Head of caudate nucleus (tissue), 42 donors: ENCODE data around the gene ACTL6B.
"Not testable (repeated sequence)": the region's sequence is repeated elsewhere in the genome, so short reads cannot be mapped to it uniquely, and the experiment has no call there.

Experiments used
- DNase-seq, 42 donors: peaks; one replicate each; pipeline versions ENCODE4 v3.0.0 to v3.0.0-alpha.2; 2020 to 2021; ENCODE audit warnings: mixed read lengths in 7 of 42
- intact Hi-C: fragments of 100-400 bp; cut with DNase I; formaldehyde crosslinking; loops from one replicate; pipeline ENCODE4 v1.15.0; 2022

The ACTL6B gene

DNA sequence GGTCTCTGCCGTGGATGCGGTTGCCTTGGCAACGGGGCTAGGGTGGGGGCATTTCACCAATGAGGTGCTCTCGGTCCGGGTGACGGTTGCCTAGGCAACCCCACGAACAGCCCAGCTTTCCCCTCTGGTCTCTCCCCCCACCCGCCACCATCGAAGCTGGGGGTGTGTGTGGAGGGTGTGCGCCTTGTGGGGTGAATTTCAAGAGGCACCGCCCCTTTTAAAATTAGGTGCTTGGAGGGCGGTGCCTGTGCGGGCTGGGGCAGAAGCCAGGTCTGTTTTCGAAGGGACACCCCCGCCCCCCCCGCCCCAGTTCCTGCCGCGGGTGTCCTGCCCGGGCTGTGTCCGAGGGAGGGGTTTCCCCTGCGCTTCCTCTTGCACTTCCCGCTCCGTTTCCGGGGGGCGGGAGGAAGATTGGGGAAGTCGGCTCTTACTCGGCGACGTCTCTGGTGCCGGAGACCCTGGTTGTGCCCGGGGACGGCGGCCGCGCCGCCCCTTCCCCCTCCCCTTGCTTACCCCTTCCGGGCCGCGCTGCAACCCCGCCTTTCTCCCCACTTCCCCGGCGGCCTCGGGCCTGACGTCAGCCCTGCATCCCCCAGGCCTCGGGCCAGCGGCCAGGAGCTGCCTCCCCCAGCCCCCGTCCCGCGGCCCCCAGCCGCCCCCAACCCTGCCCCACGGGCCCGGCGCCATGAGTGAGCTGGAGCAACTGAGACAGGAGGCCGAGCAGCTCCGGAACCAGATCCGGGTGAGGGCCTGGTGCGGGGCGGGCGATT is 19.5 kb upstream of the ACTL6B start:
- intact Hi-C loops: no loop called here
- peak; percentile 78 to 98 (median 92) for DNase-seq

DNA sequence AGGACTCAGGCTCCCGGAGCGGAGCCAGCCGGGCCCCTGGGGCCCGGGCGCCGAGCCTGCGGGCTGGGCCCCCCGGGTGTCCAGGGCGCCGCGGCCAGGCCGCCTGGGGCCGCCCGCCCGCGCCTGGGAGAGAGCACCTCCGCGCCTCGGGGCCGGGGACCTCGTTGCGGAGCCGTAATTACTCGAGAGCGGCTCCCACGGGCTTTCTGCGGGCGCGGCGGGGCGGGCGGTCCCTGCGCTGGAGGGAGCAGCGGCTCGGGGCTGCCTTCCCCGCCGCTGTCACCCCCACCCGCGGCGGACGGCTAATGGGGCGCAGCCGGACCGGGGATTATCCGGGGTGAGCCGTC is 18.8 kb upstream of the ACTL6B start:
- intact Hi-C loops: no loop called here
- peak in 7 of 42 donors; percentile 45 to 73 (median 59) for DNase-seq

DNA sequence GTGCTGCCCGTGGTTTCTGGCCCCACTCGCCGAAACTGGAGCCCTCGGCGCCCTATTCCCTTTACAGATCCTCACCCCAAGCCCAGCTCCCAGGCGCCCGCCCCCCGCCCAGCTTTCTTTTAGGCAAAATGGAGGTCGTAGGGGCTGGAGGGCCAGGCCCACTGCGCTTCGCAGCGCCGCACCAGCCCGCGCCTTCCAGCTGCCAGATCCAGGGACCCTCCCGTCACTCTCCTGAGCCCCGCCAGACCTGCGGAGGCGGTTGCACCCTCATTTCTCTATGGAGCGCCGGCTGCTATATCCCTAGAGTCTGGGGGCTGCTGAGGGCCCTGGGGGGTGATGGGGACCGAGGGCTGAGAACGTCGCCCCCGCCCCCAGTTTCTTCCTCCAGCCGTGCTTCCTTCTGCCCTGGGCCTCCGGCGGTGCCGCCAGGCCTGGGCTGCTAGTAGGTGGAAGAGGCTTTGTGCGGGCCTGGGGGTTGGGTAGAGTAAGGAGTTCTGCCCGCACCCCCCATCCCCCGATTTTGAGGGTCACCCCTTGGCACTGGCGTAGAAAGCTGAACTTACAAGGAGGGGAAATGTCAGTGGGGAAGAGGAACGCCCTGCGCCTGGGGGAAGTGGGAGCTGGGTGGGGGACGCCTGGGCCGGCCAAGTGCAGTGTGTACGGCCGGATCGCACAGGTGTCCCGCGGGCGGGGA is 18.3 kb upstream of the ACTL6B start:
- intact Hi-C loops: no loop called here
- DNase-seq: peak in 20 of 42 donors; percentile 17 to 55 (median 34)

DNA sequence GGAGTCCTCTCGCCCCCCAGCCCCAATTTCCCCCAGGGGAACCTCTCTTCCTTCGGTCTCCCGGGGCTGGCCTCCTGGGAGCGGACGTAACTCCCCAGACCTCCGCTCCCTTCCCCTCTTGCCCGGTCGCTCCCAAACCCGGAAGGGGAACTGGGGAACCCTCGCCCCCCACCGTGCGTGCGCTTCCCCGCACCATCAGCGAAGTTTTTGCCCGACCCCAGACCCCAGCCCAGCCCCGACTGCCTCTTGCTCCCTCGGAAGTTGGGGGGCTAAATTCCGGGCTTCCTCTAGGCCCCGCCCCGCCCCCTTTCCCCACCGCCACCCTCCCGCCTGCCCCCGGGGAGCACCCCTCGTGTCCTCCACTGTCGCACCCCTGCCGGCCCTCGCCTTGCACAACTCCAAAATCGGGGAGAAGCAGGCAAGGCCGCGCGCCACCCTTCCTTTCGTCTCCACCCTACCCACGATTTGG is 17.7 kb upstream of the ACTL6B start:
- intact Hi-C loops: loop anchor here (2.0 kb wide), 1 partner anchor 87 kb away; the partner anchor contains the start of genes FBXO24 and LRCH4
- DNase-seq: peak in 22 of 42 donors; percentile 24 to 71 (median 50)

DNA sequence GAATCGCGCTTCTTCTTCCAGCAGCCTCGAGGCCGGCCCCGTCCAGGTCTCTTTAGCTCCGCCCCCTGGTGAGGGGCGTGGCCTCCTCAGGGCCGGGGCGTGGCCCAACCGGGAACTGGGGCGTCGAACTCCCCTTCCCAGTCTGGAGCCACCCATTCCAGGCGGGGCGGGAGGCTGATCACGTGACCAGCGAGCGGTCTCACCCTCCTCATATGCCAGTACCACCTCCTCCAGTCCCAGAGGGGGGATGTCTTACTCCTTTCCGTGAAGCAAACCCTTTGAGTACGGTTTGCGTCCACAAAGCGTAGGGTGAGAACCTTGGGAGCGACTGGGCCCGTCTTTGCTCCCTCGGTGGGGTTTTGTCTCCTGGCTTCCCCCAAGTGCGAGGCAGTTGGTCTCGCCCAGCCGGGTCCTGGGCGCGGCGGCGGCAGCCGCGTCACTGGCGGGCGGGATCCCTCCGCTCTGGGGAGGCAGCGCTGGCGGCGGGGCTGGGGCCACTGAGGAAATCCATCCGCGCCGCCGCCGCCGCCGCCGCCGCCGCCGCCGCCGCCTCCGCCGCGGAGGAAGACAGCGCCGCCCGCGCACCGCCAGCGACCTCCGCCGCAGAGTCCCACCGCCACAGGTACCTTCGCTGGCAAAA is 17.2 kb upstream of the ACTL6B start, which contains the start of gene GNB2:
GNB2 (plus strand) TSS at position 439 of the 640 bp plus-strand sequence. CDS start 2,526 bp downstream, outside the sequence.
- intact Hi-C loops: loop anchor here (2.0 kb wide), 1 partner anchor 87 kb away; the partner anchor contains the start of genes FBXO24 and LRCH4
- DNase-seq: peak; percentile 99 to 100 (median 99)

DNA sequence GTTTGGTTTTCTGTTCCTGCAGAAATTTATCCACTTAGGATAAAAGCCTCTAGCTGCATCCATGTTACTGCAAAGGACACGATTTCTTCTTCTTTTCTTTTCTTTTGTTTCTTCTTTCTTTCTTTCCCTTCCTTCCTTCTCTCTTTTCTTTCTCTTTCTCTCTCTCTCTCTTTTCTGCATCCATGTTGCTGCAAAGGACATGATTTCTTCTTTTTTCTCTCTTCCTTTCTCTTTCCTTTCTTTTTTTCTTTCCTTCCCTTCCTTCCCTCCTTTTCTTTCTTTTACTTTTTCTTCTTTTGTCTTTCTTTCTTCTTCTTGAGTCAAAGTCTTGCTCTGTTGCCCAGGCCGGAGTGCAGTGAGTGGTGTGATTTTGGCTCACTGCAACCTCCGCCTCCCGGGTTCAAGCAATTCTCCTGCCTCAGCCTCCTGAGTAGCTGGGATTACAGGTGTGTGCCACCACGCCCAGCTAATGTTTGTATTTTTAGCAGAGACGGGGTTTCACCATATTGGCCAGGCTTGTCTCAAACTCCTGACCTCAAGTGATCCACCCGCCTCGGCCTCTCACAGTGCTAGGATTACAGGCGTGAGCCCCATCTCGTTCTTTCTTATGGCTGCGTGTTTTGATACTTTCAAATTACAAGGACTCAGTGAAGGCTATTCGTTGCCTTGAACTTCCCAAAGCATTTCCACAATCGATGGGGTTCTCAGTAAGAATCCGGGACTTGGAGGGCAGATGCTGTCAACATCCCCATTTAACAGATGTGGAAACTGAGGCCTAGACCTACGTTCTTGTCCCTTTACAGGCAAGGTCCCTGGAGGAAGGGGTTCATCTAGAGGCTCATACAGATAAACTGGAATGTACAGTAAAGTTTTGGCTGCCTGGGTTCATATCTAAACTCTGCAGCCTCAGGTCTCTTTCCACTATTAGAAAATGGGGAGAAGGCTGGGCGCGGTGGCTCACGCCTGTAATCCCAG is 15.4 kb upstream of the ACTL6B start:
- DNase-seq: no peak
- intact Hi-C loops: loop anchor here (2.0 kb wide), 1 partner anchor 85 kb away; the partner anchor contains the start of genes FBXO24 and LRCH4

DNA sequence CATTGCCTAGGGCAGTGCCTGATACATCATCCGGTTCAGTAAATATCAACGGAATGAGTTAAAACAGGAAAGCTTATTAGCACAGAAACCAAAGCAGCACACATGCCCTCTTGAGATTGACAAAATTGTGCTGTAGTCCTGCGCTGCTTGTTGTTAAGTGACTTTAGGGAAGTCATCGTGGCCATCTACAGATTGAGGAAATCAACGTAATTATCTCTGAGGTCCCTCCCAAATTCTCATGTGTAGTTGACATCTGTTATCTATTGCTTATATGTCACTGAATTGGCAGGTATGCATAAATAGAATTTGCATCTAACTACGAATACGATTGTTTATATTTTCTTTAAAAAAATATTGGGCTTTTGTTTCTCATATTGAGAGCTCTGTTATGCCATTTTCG is 13.8 kb upstream of the ACTL6B start:
- no peak for DNase-seq
- intact Hi-C loops: no loop called here

DNA sequence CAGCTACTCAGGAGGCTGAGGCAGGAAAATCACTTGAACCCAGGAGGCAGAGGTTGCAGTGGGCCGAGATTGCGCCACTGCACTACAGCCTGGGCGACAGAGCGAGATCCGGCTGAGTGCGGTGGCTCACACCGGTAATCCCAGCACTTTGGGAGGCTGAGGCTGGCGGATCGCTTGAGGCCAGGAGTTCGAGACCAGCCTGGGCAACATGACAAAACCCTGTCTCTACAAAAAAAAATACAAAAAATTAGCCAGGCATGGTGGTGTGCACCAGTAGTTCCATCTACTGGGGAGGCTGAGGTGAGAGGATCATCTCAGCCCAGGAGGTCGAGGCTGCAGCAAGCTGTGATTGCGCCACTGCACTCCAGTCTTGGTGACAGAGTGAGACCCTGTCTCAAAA is 12.9 kb upstream of the ACTL6B start:
- intact Hi-C loops, DNase-seq: not testable (repeated sequence)

DNA sequence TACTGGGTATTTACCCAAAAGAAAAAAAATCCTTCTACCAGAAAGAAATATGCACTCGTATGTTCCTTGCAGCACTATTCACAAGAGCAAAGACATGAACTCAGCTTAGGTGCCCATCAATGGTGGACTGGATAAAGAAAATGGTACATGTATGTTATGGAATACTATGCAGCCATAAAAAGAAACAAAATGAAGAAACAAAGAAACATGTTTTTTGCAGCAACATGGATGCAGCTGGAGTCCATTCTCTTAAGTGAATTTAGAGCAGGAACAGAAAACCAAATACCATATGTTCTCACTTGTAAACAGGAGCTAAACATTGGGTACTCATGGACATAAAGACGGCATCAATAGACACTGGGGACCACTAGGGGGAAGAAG is 11.8 kb upstream of the ACTL6B start:
- intact Hi-C loops: no loop called here
- no peak for DNase-seq

DNA sequence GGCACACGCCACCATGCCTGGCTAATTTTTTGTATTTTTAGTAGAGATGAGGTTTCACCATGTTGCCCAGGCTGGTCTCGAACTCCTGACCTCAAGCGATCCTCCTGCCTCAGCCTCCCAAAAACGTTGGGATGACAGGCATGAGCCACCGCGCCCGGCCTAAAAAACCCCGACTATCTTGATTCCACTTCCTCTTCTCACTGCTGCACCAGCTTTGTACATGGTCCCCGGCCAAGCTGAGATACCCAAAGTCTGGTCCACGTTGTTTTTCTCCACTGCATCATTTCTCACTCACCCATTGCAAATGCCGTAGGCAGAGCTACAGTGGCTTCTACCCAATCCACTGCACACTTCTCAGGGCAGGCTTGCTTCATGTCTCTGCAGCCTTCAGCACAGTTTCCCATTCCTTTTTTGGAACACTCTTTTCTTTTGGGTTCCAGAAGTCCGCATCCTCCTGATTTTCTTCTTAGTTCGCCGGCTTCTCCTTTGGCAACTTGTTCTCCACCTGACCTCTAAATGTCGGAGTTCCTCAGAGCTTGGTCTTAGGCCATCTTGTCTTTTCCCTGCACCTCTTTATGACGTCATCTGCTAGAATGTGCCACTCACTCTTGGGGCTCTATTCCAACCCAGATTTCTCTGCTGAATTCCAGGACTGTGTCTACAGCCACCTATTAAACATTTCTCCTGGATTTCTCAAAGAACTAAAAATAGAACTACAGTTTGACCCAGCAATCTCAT is 11.3 kb upstream of the ACTL6B start:
- intact Hi-C loops: no loop called here
- DNase-seq: no peak

DNA sequence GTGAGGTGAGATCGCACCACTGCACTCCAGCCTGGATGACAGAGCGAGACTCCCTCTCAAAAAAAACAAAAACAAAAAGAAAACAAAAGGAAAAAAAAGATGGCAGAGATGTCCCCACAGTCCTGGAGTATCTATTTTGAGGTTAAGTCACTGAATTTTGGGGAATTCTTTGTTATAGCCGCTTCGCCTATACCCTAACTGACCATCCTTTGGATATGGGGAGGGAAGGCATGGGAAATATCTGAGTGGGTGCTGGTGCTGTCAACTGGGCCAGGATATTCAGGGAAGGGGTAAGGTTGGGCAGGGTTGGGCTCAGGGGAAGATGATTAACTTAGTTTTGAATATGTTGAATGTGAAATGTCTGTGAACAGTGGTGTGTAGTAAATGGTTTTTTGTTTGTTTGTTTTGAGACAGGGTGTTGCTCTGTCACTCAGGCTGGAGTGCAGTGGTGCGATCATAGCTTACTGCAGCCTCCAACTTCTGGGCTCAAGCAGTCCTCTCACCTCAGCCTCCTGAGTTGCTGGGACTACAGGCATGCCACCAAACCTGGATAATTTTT is 9.0 kb upstream of the ACTL6B start:
- intact Hi-C loops: no loop called here
- DNase-seq: no peak

DNA sequence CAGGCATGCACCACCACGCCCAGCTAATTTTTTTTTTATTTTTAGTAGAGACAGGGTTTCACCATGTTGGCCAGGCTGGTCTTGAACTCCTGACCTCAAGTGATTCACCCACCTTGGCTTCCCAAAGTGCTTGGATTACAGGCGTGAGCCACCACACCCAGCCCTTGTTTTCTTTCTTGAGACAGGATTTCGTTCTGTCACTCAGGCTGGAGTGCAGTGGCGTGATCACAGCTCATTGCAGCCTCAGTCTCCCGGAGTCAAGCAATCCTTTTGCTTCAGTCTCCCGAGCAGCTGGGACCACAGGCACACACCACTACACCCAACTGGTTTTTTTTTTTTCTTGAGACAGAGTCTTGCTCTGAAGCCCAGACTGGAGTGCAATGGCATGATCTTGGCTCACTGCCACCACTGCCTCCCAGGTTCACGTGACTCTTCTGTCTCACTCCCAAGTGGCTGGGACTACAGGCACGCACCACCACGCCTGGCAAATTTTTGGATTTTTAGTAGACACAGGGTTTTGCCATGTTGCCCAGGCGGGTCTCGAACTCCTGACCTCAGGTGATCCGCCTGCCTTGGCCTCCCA is 6.0 kb upstream of the ACTL6B start:
- intact Hi-C loops: not testable (repeated sequence)

DNA sequence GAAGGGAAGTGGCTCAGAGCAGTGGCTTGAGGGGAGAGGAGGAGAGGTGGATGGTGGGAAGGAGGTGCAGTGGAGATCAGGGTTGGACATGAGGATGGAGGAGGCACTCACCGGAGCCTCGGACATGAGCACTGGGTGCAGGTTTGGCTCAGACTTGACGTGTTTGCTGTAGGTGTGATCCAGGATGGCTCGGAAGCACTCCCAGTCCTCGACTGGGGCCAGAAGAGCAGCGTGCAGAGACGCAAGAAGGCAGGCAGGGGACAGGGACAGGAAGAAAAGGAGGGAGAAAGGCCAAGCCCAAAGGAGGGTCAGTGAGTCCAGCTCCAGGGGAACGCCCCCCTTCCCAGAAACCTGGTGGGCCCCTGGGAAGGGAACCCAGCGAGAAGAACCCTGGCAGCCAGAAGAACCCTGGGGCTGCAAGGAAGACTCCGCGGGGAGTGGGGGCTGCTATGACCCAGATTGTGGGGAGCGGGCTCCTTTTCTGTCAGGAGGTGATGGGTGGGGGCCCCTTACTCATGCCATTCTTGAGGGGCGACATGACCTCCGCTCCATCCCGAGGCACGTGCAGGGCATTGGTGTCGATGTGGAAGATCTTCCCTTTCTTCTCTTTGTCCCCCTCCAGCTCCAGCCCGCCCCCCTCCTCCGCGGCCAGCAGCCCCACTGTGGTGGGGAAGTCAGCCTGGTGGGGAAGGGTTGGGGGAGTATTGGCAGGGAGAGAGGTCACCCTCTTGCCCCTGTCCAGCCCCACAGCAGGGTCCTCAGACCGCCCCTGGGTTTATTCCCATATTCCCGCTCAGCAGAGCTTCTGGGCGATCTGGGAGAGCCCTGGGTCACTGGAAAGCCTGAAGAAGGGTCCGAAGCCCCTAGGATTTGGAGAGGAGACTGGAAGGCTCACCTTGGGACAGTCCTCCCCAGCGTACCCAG is 1.1 kb downstream of the ACTL6B start:
- DNase-seq: no peak
- intact Hi-C loops: no loop called here

More for the DNA sequence above, 6.0 kb upstream of the ACTL6B start:
- not testable (repeated sequence) for DNase-seq

DNA sequence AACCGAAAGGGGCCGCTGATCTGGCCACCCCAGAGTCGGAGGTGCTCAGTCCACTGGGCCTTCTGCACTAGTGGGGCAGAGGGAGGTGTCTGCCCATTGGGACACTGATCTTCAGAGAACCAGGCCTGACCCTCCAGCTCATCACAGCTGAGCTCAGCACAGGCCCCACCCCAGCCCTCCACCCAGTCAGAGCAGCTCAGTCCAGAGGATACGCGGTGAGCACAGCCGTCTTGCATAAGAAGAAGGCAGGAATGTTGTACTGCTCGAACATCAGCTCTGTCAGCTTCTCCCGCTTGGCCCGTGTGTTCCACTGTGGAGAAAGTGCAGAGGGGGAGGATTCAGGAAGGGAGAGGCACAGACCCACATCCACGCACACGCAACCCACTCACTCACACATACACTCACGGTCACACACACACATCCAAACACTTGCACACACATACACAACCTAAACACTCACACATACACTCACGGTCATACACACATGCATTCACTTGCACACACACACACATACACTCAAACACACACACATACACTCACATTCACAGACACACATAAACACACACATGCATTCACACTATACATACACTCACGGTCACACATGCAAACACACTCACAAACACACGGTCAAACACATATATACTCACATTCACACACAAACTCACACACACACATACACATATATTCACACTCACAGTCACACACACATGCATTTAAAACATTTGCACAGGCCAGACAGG is 6.3 kb downstream of the ACTL6B start:
- intact Hi-C loops: no loop called here
- no peak for DNase-seq

DNA sequence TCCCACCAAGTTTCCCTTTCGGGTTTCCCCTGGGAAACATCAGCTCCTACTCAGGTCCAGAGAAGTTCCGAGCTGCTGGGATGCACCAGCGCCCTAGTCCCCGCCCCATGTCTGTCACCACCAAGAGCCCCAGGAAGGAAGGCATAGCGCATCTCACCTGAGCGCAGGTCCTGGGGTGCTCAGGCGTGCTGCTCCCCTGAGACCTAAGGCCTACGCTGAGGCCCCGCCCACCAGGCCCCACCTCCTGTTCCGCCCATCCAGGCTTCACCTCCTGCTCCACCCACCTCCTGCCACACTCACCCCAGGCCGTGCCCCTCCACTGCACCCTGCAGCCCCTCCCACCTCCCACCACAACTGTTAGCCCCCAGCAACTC is 13.7 kb downstream of the ACTL6B start:
- intact Hi-C loops: no loop called here

More for the DNA sequence above, 13.7 kb downstream of the ACTL6B start:
- DNase-seq: peak in 8 of 42 donors; percentile 9 to 40 (median 26)
